Cardiac muscle cell (in vitro differentiated cells and primary cell): ENCODE measurements around the gene KIRREL3. TPM values are rescaled to one million over a fixed set of nuclear protein-coding genes. Genes with fewer than 3 reads are reported as not detected.
A peak's percentile ranks its signal among the peaks of the same experiment; 100 is the strongest.

Experiments
- DNase-seq, 2 donors: peaks; one replicate each; pipeline versions ENCODE4 v3.0.0 to v3.0.0-alpha.2; 2010 to 2017; ENCODE audit warnings: low read depth in 1 of 2, low spot score in 1 of 2
- H3K27ac ChIP-seq: fragments of 200-600 bp; sonication (generic); 2 replicates; pipeline ENCODE4 v1.5.1; 2016
- H3K27me3 ChIP-seq: fragments of 200-600 bp; sonication (generic); 2 replicates; pipeline ENCODE4 v1.6.0; 2016; ENCODE audit warnings: control low read depth
- H3K36me3 ChIP-seq: fragments of 200-600 bp; sonication (generic); 2 replicates; pipeline ENCODE4 v1.5.1; 2016; ENCODE audit warnings: control low read depth
- H3K4me1 ChIP-seq: fragments of 200-600 bp; sonication (generic); 2 replicates; pipeline ENCODE4 v1.8.1; 2017; ENCODE audit warnings: low read depth, mild to moderate bottlenecking, mixed run types
- H3K4me3 ChIP-seq: fragments of 200-600 bp; sonication (generic); 2 replicates; pipeline ENCODE4 v1.5.1; 2016; ENCODE audit warnings: mild to moderate bottlenecking
- H3K9me3 ChIP-seq: fragments of 200-600 bp; sonication (generic); 2 replicates; pipeline ENCODE4 v1.5.1; 2017; ENCODE audit warnings: low read depth, mild to moderate bottlenecking, control low read depth
- polyA plus RNA-seq: library from polyadenylated mRNA; unstranded; fragments of >200 nt; fragmentation: Nextera tagmentation; extraction: Ambion mirVana; gene quantifications from 2 replicates; pipeline ENCODE4 v1.2.1, GENCODE V29; 2016
- total RNA-seq: library from RNA; depleted of rRNA; stranded (reverse); fragments of >200 nt; gene quantifications from 2 replicates; pipeline ENCODE4 v1.2.3, GENCODE V29; 2016
- TF ChIP-seq, protein P1 (sequence below): IDR thresholded peaks from 2 replicates; pipeline ENCODE4 v1.5.1; 2012; ENCODE audit warnings: low read depth, mild to moderate bottlenecking, low read length

The KIRREL3 gene
- total RNA-seq: 0.07 and 0.12 TPM in 2 replicates
- polyA plus RNA-seq: 0.89 and 1.1 TPM in 2 replicates

DNA sequence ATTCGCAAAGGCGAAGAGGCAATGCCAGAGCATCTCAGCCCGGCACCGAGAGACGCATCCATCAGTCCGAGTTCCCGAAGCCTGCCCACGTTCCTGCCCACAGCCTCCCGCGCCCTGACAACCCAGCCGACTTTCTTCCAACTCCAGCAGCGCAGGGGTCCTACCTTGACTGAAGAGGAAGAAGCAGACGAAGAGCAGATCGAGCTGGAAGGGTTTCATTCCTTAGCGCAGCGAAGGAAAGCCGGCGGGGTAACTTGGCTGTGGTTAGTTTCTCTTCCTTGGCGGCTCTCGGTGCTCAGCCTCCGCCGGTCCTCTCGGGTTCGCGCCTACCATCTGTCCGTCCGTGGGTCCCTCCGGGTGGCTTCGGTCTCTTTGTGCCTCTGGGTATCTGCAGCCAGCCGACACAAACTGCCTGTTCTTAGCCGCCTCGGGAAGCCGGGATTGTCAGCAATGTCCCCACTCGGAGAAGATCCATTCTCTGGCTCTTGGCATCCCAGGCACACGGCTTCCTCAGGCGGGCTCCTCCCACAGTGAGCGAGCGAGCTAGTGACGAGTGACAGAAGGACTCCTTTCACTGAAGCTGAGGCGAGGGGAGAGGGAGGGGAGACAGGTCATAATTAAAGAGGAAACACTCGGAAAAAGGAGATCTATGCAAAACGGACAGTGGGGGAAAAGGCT lies at the start of gene KIRREL3:
TSS of gene KIRREL3 (minus strand) at position 480 of the 678 bp plus-strand sequence.
- TF ChIP-seq, protein P1, sequence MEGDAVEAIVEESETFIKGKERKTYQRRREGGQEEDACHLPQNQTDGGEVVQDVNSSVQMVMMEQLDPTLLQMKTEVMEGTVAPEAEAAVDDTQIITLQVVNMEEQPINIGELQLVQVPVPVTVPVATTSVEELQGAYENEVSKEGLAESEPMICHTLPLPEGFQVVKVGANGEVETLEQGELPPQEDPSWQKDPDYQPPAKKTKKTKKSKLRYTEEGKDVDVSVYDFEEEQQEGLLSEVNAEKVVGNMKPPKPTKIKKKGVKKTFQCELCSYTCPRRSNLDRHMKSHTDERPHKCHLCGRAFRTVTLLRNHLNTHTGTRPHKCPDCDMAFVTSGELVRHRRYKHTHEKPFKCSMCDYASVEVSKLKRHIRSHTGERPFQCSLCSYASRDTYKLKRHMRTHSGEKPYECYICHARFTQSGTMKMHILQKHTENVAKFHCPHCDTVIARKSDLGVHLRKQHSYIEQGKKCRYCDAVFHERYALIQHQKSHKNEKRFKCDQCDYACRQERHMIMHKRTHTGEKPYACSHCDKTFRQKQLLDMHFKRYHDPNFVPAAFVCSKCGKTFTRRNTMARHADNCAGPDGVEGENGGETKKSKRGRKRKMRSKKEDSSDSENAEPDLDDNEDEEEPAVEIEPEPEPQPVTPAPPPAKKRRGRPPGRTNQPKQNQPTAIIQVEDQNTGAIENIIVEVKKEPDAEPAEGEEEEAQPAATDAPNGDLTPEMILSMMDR: no peak
- peak; percentile 9 to 54 for DNase-seq
- Histone ChIP-seq H3K36me3 (no peaks in the 10 kb centered on the region), H3K9me3 (no peaks in the 10 kb centered on the region), H3K27me3 (peaks cover 98% of the 10 kb centered on the region), H3K4me3 (peak within 1 kb of the TSS; percentile 23), H3K4me1 (peaks cover 4% of the 10 kb centered on the region), H3K27ac (no peak within 1 kb of the TSS)

DNA sequence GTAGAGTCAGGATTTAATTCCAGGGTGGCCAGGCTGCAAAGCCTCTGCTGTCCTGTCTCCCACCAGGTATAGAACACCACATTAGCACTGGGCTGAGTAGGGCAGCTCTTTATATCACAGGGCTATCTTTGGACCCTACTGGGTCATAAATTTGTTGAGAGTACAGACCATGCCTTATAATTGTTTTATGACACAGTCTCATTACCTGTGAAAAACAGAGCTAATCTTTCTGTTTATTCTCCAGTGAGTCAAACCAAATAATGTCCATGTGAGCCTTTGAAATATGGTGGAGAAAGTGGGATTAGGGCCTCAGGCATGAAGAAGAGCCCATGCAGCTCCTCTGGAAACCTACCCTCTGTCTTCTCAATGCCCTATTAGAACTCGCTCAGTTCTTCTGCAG lies 49.6 kb upstream of the KIRREL3 start:
- Histone ChIP-seq H3K27ac (no peak overlapping the region), H3K4me1 (no peaks in the 10 kb centered on the region), H3K27me3 (no peaks in the 10 kb centered on the region), H3K4me3 (no peak overlapping the region), H3K9me3 (no peaks in the 10 kb centered on the region), H3K36me3 (no peaks in the 10 kb centered on the region)
- no peak for DNase-seq
- TF ChIP-seq, protein P1: no peak

DNA sequence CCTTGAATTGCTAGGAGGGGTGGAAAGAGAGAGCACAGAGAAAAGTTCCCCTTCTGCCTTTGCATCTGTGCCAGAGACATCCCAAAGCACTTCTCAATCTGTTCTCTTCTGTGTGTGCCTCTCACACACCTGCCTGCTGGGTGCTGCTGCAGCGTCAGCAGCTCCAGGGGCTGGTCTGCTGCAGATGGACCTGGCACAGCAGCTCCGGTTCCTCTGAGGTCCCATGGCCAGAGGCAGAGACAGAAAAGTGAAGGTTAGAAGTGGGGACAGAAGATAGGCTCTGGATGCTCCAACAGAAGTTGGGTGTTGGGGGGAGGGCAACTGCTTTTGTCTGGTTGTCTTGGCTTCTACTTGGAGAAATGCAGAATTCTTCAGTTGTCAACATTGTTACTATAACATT lies 48.9 kb upstream of the KIRREL3 start:
- H3K27me3 ChIP-seq: no peaks in the 10 kb centered on the region

DNA sequence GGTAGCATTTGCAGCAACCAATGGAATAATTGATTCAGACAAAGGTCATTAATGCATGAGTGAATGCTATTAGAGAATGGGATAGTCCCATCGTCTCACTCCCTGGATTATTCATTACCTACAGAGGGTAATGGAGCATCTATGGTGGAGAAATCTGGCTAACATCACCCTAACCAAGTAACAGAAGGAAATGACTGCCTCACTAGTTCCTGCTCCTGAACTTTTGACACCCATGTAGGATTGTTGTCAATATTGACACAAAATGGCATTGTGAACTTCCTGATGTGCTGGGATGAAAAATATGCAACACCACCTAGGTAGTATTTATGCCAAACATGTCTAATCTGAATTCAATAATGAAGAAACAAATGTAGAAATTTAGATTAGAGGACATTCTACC lies 44.0 kb upstream of the KIRREL3 start:
- DNase-seq: no peak
- TF ChIP-seq, protein P1: no peak
- Histone ChIP-seq H3K4me1 (no peaks in the 10 kb centered on the region), H3K9me3 (no peaks in the 10 kb centered on the region), H3K27me3 (no peaks in the 10 kb centered on the region), H3K4me3 (no peak overlapping the region), H3K36me3 (no peaks in the 10 kb centered on the region), H3K27ac (no peak overlapping the region)

More for the DNA sequence above, 48.9 kb upstream of the KIRREL3 start:
- Histone ChIP-seq H3K4me3 (no peak overlapping the region), H3K4me1 (no peaks in the 10 kb centered on the region), H3K27ac (no peak overlapping the region), H3K9me3 (no peaks in the 10 kb centered on the region), H3K36me3 (no peaks in the 10 kb centered on the region)
- TF ChIP-seq, protein P1: no peak
- DNase-seq: no peak

DNA sequence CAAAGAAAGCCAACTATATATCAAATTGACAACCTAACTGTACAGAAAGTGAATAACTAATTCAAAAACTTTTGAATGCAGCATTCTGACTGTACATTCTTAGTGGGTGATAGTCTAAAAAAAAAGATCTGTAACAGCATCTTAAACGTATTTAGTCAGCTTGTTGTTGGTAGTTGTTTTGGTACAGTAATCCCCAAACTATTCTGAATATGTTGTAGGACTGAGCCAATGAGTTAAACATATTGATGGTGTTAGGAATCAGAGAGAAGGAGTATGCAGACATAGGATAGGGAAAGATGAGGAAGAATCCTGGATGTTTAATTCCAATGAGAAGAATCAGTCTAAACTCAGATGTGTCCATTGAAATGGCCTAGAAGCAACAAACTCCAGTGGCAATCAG lies 41.9 kb upstream of the KIRREL3 start:
- Histone ChIP-seq H3K4me1 (no peaks in the 10 kb centered on the region), H3K27me3 (no peaks in the 10 kb centered on the region), H3K36me3 (no peaks in the 10 kb centered on the region), H3K4me3 (no peak overlapping the region), H3K27ac (no peak overlapping the region), H3K9me3 (no peaks in the 10 kb centered on the region)
- DNase-seq: no peak
- TF ChIP-seq, protein P1: no peak

DNA sequence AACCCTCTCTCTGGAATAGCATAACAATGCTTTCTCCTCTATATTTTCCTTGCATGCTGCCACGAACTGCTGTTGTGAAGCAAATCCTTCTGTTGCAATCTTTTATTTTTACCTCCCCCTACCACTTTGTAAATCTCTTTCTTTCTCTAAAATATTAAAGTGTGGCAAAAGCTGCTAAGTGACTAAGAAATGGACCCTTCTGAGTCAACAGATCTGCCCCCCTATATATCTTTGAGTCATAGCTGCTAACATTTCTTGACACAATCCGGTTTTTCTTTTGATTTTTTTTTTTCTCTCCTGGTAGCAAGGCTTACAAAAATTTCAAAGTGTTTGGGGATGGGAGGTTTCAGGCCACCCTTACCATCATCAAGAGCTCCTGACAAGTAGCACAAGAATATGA lies 39.0 kb upstream of the KIRREL3 start:
- H3K27ac ChIP-seq: no peak overlapping the region
- H3K9me3 ChIP-seq: no peaks in the 10 kb centered on the region
- TF ChIP-seq, protein P1: no peak
- no peak overlapping the region for H3K4me3 ChIP-seq
- H3K27me3 ChIP-seq: no peaks in the 10 kb centered on the region
- no peaks in the 10 kb centered on the region for H3K4me1 ChIP-seq
- DNase-seq: no peak
- H3K36me3 ChIP-seq: no peaks in the 10 kb centered on the region
